ENCODE measurements around the gene NTPCR. TPM values are rescaled to one million over a fixed set of nuclear protein-coding genes. Genes with fewer than 3 reads are reported as not detected.

Gene NTPCR
- total RNA-seq, 1 donor from 2014 or later, result 47.6 TPM

GRCh38 chr1:233027046-233027445 is 76.6 kb downstream of the NTPCR start:
- no peak overlapping the region for H3K4me3 ChIP-seq
- DNase-seq, result no peak
- TF ChIP-seq CTCF (IDR thresholded peaks at IDR 0.05; ENCODE audit: borderline replicate concordance), result no peak
- no peaks in the 10 kb centered on the region for H3K36me3 ChIP-seq
- no peaks in the 10 kb centered on the region for H3K27me3 ChIP-seq (ENCODE audit: low read depth)
- intact Hi-C loops (cut with micrococcal nuclease), result loop anchor here (5.0 kb wide), 1 partner anchor 390 kb away; no protein-coding TSS in a partner anchor
- H3K4me1 ChIP-seq, result no peaks in the 10 kb centered on the region
- H3K27ac ChIP-seq (replicated peaks), result no peak overlapping the region
- no peaks in the 10 kb centered on the region for H3K9me3 ChIP-seq (replicated peaks)

GRCh38 chr1:233031521-233031920 is 81.1 kb downstream of the NTPCR start:
- H3K27me3 ChIP-seq (ENCODE audit: low read depth), result no peaks in the 10 kb centered on the region
- no peak overlapping the region for H3K27ac ChIP-seq (replicated peaks)
- H3K9me3 ChIP-seq (replicated peaks), result no peaks in the 10 kb centered on the region
- H3K4me3 ChIP-seq, result no peak overlapping the region
- DNase-seq, result no peak
- TF ChIP-seq CTCF (IDR thresholded peaks at IDR 0.05; ENCODE audit: borderline replicate concordance), result no peak
- H3K36me3 ChIP-seq, result no peaks in the 10 kb centered on the region
- no peaks in the 10 kb centered on the region for H3K4me1 ChIP-seq
- intact Hi-C loops (cut with micrococcal nuclease), result no loop called here

- Histone ChIP-seq H3K27me3 (ENCODE audit: low read depth) (no peaks in the 10 kb centered on the region), H3K9me3 (replicated peaks) (no peaks in the 10 kb centered on the region), H3K36me3 (no peaks in the 10 kb centered on the region), H3K4me3 (no peak overlapping the region), H3K4me1 (no peaks in the 10 kb centered on the region), H3K27ac (replicated peaks) (no peak overlapping the region)
- no peak for DNase-seq
- TF ChIP-seq CTCF (IDR thresholded peaks at IDR 0.05; ENCODE audit: borderline replicate concordance), result no peak
- intact Hi-C loops (cut with micrococcal nuclease), result no loop called here
These were observed 82.5 kb downstream of the NTPCR start for GRCh38 chr1:233032916-233033315.

- no peaks in the 10 kb centered on the region for H3K4me1 ChIP-seq
- H3K27ac ChIP-seq (replicated peaks), result no peak overlapping the region
- H3K9me3 ChIP-seq (replicated peaks), result no peaks in the 10 kb centered on the region
- intact Hi-C loops (cut with micrococcal nuclease), result no loop called here
- H3K27me3 ChIP-seq (ENCODE audit: low read depth), result no peaks in the 10 kb centered on the region
- TF ChIP-seq CTCF (IDR thresholded peaks at IDR 0.05; ENCODE audit: borderline replicate concordance), result no peak
- no peaks in the 10 kb centered on the region for H3K36me3 ChIP-seq
- no peak for DNase-seq
- H3K4me3 ChIP-seq, result no peak overlapping the region
These were observed 83.0 kb downstream of the NTPCR start for GRCh38 chr1:233033361-233033760.

Other genes starting within 250 kb of the NTPCR start
- gene MAP10, start 145.2 kb upstream of the NTPCR start, total RNA-seq, result 3.2 TPM